ENCODE results near the gene USB1.

- TF ChIP-seq CTCF (conservative IDR thresholded peaks at IDR 0.05 in 1 of 2, IDR thresholded peaks at IDR 0.05 in 1 of 2; ENCODE audit: low read depth in 1 of 2, low read length in 2 of 2) (no peak), EZH2 (IDR thresholded peaks at IDR 0.05; ENCODE audit: low read length, missing control alignments) (no peak)
Observed at GRCh38 chr16:57964157-57964700, 37.0 kb upstream of the USB1 start.
